GM12892 (cell line): Measurements from ENCODE around the gene TUBB1.

Source experiments
- POLR2AphosphoS5 ChIP-seq: IDR thresholded peaks from 2 replicates; pipeline ENCODE4 v1.6.1; 2011; ENCODE audit warnings: low read depth, low read length, control low read depth
- TAF1 ChIP-seq: IDR thresholded peaks from 2 replicates; pipeline ENCODE4 v1.6.1; 2011; ENCODE audit warnings: low read depth, mild to moderate bottlenecking, control low read depth, low read length, borderline replicate concordance

DNA sequence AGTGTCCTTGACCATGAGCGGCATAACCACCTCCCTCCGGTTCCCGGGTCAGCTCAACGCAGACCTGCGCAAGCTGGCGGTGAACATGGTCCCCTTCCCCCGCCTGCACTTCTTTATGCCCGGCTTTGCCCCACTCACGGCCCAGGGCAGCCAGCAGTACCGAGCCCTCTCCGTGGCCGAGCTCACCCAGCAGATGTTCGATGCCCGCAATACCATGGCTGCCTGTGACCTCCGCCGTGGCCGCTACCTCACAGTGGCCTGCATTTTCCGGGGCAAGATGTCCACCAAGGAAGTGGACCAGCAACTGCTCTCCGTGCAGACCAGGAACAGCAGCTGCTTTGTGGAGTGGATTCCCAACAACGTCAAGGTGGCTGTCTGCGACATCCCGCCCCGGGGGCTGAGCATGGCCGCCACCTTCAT is 4.9 kb downstream of the TUBB1 start:
- TF ChIP-seq TAF1 (no peak), POLR2AphosphoS5 (no peak)
